Motor neuron (in vitro differentiated cells): ENCODE data around the gene CTNNA2. TPM values are rescaled to one million over a fixed set of nuclear protein-coding genes. Genes with fewer than 3 reads are reported as not detected.

Experiments
- ATAC-seq, 8 experiments: fragments of 200-7000 bp; cut with Tn5 transposase; replicated peaks in 6 of 8; 2 replicates each; pipeline ENCODE4 v1.8.0; 2021; ENCODE audit warnings: mild to moderate bottlenecking in 8 of 8, moderate library complexity in 8 of 8
- H3K27ac ChIP-seq, 2 donors: fragments of 250-450 bp; sonication (Bioruptor Pico); 2 replicates each; pipeline ENCODE4 v1.9.0; 2021; ENCODE audit warnings: antibody characterized with exemption in 2 of 2, mild to moderate bottlenecking in 2 of 2, moderate library complexity in 1 of 2
- H3K4me1 ChIP-seq, 2 donors: fragments of 250-450 bp; sonication (Bioruptor Pico); replicated peaks in 1 of 2; 2 replicates each; pipeline ENCODE4 v1.6.1; 2021; ENCODE audit warnings: antibody characterized with exemption in 2 of 2, mild to moderate bottlenecking in 2 of 2, moderate library complexity in 1 of 2
- H3K4me3 ChIP-seq, 5 donors: fragments of 250-450 bp; sonication (Bioruptor Pico); 2 replicates each; pipeline ENCODE4 v1.9.0; 2021; ENCODE audit warnings: antibody characterized with exemption in 5 of 5, mild to moderate bottlenecking in 5 of 5, moderate library complexity in 4 of 5
- WGBS, 10 experiments: fragments of 450-650 bp; shearing (Covaris generic); methylation state at CpG; one replicate each; pipeline ENCODE4 v1.0.0; 2022; 5-methylcytosine and 5-hydroxymethylcytosine counted together
- in situ Hi-C, 9 experiments: fragments of 400-800 bp; cut with MboI; loops; one replicate each; pipeline ENCODE4 v1.15.0; 2021; ENCODE audit warnings: low sequenced_read_pairs in 9 of 9, low pct_unique_long_range_greater_than_20kb in 2 of 9; ENCODE audit not compliant: unreplicated experiment in 9 of 9
- total RNA-seq, 8 experiments: library from RNA; unstranded; fragments of 300-600 nt; gene quantifications; 2 replicates each; pipeline versions ENCODE4 v1.2.3 to v1.2.4, GENCODE V29; 2022

Gene CTNNA2
- total RNA-seq, 8 experiments from 2014 or later, result 0.81 to 127 (median 56.5) TPM

GRCh38 chr2:80266231-80266630 is 753.4 kb downstream of the CTNNA2 start:
- in situ Hi-C loops, result no loop called here

DNA sequence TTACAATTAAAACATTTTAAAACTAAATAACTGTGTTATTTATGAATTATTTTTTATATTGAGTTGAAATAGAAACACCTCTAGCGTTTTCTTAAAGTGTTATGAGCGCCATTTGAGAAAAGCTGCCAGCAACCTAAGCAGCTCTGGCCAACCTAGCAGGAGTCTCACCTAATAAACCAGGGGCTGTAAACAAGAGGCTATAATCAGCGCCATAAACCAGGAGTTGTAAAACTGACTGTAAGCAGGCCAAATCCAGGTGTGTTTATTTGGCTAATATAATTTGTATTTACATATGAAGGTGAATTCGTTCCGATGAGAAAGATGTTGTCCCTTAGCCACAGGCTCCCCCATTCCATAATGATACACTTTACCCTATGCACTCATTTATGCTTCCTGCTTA is 757.0 kb downstream of the CTNNA2 start:
- no peak for ATAC-seq
- in situ Hi-C loops, result no loop called here
- WGBS, 10 experiments, result 0 to 100% (median 85%) methylated on average over 2 to 5 of the region's 5 CpGs
- Histone ChIP-seq H3K4me1 (peaks cover 0 to 14% of the 10 kb centered on the region in 2 donors), H3K27ac (no peak overlapping the region), H3K4me3 (no peak overlapping the region)

More at GRCh38 chr2:80266231-80266630, 753.4 kb downstream of the CTNNA2 start:
- no peak for ATAC-seq
- H3K4me1 ChIP-seq, result peaks cover 0 to 5% of the 10 kb centered on the region in 2 donors
- no peak overlapping the region for H3K4me3 ChIP-seq
- no peak overlapping the region for H3K27ac ChIP-seq
- WGBS, 10 experiments, result 0 to 100% (median 73%) methylated on average over 1 to 6 of the region's 6 CpGs; no CpG with 5 or more reads in 2 of the 10 experiments

DNA sequence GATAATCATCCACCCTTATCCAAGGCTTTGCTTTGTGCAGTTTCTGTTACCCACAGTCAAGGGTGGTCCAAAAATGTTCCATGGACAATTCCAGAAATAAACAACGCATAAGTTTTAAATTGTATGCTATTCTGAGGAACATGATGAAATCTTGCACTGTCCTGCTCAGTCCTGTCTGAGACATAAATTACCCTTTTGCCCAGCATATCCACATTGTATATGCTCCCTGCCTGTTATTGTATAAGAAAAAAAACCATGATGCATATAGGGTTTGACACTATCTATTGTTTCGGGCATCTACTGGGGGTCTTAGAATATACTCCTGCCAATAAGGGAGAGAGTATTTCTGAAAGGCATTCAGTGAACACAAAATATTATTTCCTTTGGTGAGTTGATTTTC is 767.7 kb downstream of the CTNNA2 start:
- in situ Hi-C loops, result no loop called here
- peak in 5 of 8 experiments; percentile 66 to 74 (median 72) for ATAC-seq
- H3K4me3 ChIP-seq, result no peak overlapping the region
- peak overlapping the region; percentile 16 to 60 for H3K27ac ChIP-seq
- peaks cover 23 to 24% of the 10 kb centered on the region in 2 donors for H3K4me1 ChIP-seq
- 6 to 100% (median 63%) methylated on average over 1 to 2 of the region's 2 CpGs; no CpG with 5 or more reads in 1 of the 10 experiments for WGBS, 10 experiments

- WGBS, 10 experiments, result 0 to 33% (median 17%) methylated on average over 1 of the region's 1 CpG; no CpG with 5 or more reads in 7 of the 10 experiments
- no peak overlapping the region for H3K4me3 ChIP-seq
- peaks cover 23 to 24% of the 10 kb centered on the region in 2 donors for H3K4me1 ChIP-seq
- H3K27ac ChIP-seq, result peak overlapping the region in 1 of 2 donors; percentile 60
- peak in 5 of 8 experiments; percentile 93 to 96 (median 94) for ATAC-seq
- in situ Hi-C loops, result no loop called here
Measured at GRCh38 chr2:80281049-80281448, 768.2 kb downstream of the CTNNA2 start.

GRCh38 chr2:80288576-80288975 is 775.7 kb downstream of the CTNNA2 start:
- no peak overlapping the region for H3K27ac ChIP-seq
- in situ Hi-C loops, result no loop called here
- no peak overlapping the region for H3K4me3 ChIP-seq
- peak in 5 of 8 experiments; percentile 73 to 88 (median 80) for ATAC-seq
- peaks cover 11 to 28% of the 10 kb centered on the region in 2 donors for H3K4me1 ChIP-seq
- 0 to 57% (median 27%) methylated on average over 1 to 3 of the region's 5 CpGs; no CpG with 5 or more reads in 2 of the 10 experiments for WGBS, 10 experiments

DNA sequence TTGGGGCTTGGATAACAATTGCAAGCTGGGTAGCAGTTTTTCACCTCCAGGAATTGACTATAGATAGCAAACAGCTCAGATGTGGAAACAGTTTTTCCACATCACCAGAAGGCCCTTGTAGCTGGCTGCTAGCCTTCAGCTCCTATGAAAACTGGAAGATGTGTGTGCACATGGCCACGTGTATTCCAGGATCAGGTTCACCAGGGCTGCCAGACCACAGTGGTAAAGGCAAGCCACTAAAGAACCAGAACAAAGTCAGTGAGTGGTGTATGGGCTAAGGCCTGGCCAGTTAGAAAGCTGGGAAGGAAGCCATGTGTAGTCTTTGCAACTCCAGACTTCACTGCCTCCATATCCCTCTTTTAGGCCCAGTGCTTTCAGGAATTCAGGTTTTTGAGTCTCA is 778.8 kb downstream of the CTNNA2 start:
- WGBS, 10 experiments, result 0 to 80% (median 20%) methylated on average over 1 of the region's 1 CpG; no CpG with 5 or more reads in 7 of the 10 experiments
- Histone ChIP-seq H3K4me3 (no peak overlapping the region), H3K27ac (no peak overlapping the region), H3K4me1 (peaks cover 11 to 23% of the 10 kb centered on the region in 2 donors)
- in situ Hi-C loops, result no loop called here
- no peak for ATAC-seq

DNA sequence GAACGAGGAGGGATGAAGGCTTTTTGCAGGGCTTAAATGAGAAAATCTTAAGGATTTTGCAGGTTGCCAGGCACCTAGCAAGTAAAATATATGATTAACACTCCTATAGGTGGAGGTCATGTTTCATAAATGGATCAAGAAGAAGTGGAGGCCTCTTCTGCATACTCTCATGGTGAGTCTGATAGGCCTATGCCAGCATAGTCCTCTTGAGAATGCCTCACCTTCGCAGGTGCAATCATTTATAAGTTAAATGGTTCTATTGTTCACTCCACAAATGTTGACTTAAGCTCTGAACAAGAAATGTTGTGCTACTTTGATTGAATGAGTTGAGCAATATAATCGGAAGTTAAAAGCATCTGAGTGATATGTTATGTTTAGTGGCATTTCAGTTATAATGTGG is 779.6 kb downstream of the CTNNA2 start:
- ATAC-seq, result no peak
- H3K27ac ChIP-seq, result no peak overlapping the region

DNA sequence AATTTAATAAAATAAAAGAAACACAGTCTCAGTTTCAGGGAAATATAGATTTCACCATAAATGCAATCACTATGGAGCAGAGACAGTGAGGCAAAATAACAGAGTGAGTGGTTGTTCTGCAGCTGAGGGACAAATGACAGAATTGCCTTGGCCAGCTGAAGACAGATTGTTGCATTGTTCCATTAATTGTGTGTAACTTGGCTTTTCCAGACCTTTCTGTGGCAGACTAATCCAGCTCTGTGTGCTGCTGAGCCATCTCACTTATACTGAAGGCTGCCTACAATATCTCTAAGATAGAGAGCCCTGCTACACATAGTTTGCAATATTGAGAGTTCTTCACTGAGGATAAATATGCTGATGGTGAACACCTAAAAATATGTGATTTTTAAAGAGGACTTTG is 780.2 kb downstream of the CTNNA2 start:
- no peak overlapping the region for H3K4me3 ChIP-seq
- H3K4me1 ChIP-seq, result peaks cover 11 to 23% of the 10 kb centered on the region in 2 donors
- no peak overlapping the region for H3K27ac ChIP-seq
- peak in 5 of 8 experiments; percentile 58 to 86 (median 73) for ATAC-seq
- in situ Hi-C loops, result no loop called here

More for the DNA sequence above, 779.6 kb downstream of the CTNNA2 start:
- H3K4me1 ChIP-seq, result peaks cover 11 to 23% of the 10 kb centered on the region in 2 donors
- WGBS, 10 experiments, result 0 to 100% (median 82%) methylated on average over 1 to 3 of the region's 3 CpGs
- no peak overlapping the region for H3K4me3 ChIP-seq
- in situ Hi-C loops, result no loop called here

DNA sequence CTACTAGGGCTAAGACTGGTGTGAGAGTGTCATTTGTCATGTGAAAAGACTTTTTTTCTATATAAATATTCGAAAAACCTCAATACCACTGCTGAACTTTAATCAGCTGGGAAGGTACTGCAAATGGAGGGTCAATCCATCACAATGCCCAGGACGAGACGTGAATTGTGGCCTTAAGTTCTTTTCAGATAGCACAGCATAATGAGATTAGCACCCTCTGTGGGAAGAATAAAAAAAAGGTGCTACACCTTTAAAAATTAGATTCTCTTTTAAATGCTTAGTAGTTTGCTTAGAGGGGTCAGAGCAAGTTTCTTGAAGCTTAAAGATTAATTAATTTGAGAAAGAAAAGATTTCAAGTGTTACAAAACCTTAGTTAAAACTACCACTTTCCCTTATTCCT is 786.1 kb downstream of the CTNNA2 start:
- 0 to 20% (median 14%) methylated on average over 1 to 3 of the region's 3 CpGs; no CpG with 5 or more reads in 3 of the 10 experiments for WGBS, 10 experiments
- in situ Hi-C loops, result no loop called here
- peaks cover 30 to 44% of the 10 kb centered on the region in 2 donors for H3K4me1 ChIP-seq
- peak in 2 of 8 experiments; percentile 13 to 22 for ATAC-seq
- H3K27ac ChIP-seq, result no peak overlapping the region
- H3K4me3 ChIP-seq, result peak overlapping the region in 4 of 5 donors; percentile 8 to 56 (median 50)

DNA sequence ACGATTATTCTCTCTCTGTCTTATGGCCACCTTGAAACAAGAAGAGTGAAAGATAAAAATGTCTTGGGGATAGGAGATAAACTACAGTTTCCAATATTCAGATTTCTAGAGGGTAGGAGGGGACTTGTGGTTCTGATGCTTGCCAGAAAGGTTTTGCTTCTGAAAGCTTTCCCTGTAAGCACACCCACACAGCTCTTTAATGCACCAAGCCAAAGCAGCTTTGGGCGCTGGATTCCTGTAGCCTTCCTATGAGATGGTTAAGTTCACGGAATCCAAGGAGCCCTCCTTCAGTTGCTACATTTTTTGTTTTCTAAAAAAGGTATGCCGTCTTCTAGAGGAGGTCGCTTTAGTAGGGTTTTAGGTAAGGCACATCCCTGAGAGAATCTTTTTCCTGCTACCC is 786.8 kb downstream of the CTNNA2 start:
- H3K4me1 ChIP-seq, result peaks cover 30 to 44% of the 10 kb centered on the region in 2 donors
- in situ Hi-C loops, result no loop called here
- H3K27ac ChIP-seq, result no peak overlapping the region
- peak overlapping the region in 4 of 5 donors; percentile 8 to 56 (median 50) for H3K4me3 ChIP-seq
- ATAC-seq, result no peak
- 15 to 100% (median 58%) methylated on average over 1 to 5 of the region's 5 CpGs; no CpG with 5 or more reads in 1 of the 10 experiments for WGBS, 10 experiments

DNA sequence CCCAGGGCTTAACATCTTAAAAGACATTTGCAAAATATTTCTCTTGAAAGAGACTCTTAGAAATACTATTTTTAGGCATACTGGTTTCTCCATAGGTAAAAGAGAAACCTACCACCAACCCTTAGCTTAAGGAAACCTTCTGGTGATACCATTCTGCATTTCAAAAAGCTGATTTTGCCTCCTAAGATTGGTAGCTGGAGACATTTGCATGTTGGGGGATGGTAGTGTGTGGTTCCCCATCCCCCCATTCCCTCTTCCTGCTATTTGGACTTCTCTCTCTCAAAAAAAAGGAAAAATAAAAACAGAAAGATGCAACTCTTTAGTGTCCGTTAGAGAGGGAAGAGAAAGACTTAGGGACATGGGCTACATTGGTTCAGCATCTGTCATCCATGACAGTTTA is 787.5 kb downstream of the CTNNA2 start:
- Histone ChIP-seq H3K4me3 (peak overlapping the region in 4 of 5 donors; percentile 45 to 56 (median 53)), H3K27ac (no peak overlapping the region), H3K4me1 (peaks cover 36 to 49% of the 10 kb centered on the region in 2 donors)
- ATAC-seq, result no peak
- 0 to 71% (median 0%) methylated on average over 1 of the region's 1 CpG; no CpG with 5 or more reads in 3 of the 10 experiments for WGBS, 10 experiments
- in situ Hi-C loops, result no loop called here

DNA sequence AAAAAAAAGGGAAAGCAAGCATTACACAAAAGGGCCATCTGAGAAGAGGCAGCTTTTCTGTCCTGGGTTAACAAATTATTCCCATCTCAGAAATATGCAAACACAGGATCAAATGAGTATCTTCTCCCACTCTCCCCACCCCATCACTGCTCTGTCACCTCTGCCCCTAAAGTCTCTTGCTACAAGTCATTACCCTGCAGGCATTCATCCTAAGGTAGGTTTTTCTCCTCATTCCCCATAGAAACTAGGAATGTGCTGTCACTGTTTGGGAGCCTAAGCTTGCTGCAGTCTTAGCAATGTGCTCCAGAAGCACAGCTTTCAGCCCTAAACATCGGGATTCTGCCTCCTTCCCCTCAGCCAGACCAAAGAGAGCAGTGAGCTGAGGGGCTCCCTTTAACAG is 788.1 kb downstream of the CTNNA2 start:
- Histone ChIP-seq H3K4me3 (peak overlapping the region; percentile 10 to 56 (median 51)), H3K4me1 (peaks cover 41 to 49% of the 10 kb centered on the region in 2 donors), H3K27ac (no peak overlapping the region)
- in situ Hi-C loops, result no loop called here
- WGBS, 10 experiments, result 0 to 50% (median 0%) methylated on average over 1 of the region's 1 CpG; no CpG with 5 or more reads in 5 of the 10 experiments
- peak in 1 of 8 experiments; percentile 1 for ATAC-seq

GRCh38 chr2:80302001-80302313 is 789.1 kb downstream of the CTNNA2 start:
- WGBS, 10 experiments, result 20 to 70% (median 34%) methylated on average over 2 to 9 of the region's 12 CpGs; no CpG with 5 or more reads in 4 of the 10 experiments
- no peak overlapping the region for H3K27ac ChIP-seq
- in situ Hi-C loops, result no loop called here
- ATAC-seq, result no peak
- H3K4me3 ChIP-seq, result peak overlapping the region; percentile 45 to 56 (median 51)
- H3K4me1 ChIP-seq, result peaks cover 41 to 52% of the 10 kb centered on the region in 2 donors
